ENCODE data around the gene USP32.

Gene USP32

GRCh38 chr17:60363700-60364405 lies 28.1 kb downstream of the USP32 start:
- H3K4me3 ChIP-seq (replicated peaks; ENCODE audit: low read depth, low read length), result no peak overlapping the region
- TF ChIP-seq, protein P1, sequence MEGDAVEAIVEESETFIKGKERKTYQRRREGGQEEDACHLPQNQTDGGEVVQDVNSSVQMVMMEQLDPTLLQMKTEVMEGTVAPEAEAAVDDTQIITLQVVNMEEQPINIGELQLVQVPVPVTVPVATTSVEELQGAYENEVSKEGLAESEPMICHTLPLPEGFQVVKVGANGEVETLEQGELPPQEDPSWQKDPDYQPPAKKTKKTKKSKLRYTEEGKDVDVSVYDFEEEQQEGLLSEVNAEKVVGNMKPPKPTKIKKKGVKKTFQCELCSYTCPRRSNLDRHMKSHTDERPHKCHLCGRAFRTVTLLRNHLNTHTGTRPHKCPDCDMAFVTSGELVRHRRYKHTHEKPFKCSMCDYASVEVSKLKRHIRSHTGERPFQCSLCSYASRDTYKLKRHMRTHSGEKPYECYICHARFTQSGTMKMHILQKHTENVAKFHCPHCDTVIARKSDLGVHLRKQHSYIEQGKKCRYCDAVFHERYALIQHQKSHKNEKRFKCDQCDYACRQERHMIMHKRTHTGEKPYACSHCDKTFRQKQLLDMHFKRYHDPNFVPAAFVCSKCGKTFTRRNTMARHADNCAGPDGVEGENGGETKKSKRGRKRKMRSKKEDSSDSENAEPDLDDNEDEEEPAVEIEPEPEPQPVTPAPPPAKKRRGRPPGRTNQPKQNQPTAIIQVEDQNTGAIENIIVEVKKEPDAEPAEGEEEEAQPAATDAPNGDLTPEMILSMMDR (IDR thresholded peaks at IDR 0.05; ENCODE audit: low read depth, low read length, missing control alignments), result no peak
- no peak for DNase-seq (ENCODE audit: extremely low read depth, low read depth)

GRCh38 chr17:60362329-60362728 lies 29.6 kb downstream of the USP32 start:
- H3K4me3 ChIP-seq (replicated peaks; ENCODE audit: low read depth, low read length), result no peak overlapping the region
- no peak for DNase-seq (ENCODE audit: extremely low read depth, low read depth)
- TF ChIP-seq, protein P1 (IDR thresholded peaks at IDR 0.05; ENCODE audit: low read depth, low read length, missing control alignments), result no peak

DNA sequence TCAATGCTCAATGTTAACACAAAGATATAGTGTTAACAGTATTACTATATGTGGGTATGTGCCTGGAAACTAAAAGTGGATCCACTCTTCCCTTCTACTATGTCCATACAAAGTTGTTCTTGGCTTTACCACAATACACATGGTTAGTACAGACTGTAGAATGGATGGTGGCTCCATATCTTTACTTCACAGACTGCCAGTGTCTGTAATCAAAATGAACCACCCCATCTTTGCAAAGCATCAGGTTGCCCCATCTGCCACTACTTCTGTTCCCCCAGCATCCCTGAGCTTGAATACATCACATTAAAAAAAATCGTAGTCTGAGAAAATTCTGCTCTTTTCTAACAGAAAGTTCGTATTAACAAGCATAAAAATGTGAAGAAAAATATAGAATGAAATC lies 30.0 kb downstream of the USP32 start:
- no peak for DNase-seq (ENCODE audit: extremely low read depth, low read depth)
- H3K4me3 ChIP-seq (replicated peaks; ENCODE audit: low read depth, low read length), result no peak overlapping the region
- TF ChIP-seq, protein P1 (IDR thresholded peaks at IDR 0.05; ENCODE audit: low read depth, low read length, missing control alignments), result no peak

DNA sequence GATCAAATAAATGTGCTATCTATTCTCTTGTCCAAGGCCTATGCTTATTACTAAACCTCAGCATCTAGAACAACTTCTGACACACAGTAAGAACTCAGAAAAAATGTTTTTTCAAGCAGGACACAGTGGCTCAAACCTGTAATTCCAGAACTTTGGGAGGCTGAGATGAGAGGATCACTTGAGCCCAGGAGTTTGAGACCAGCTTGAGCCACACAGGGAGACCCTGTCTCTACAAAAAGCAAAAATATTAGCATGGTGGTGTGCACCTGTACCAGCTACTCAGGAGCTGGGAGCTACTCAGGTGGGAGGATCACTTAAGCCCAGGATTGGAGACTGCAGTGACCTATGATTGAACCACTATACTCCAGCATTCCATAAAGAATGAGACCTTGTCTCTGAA lies 32.5 kb downstream of the USP32 start:
- DNase-seq (ENCODE audit: extremely low read depth, low read depth), result no peak
- TF ChIP-seq, protein P1 (IDR thresholded peaks at IDR 0.05; ENCODE audit: low read depth, low read length, missing control alignments), result no peak
- H3K4me3 ChIP-seq (replicated peaks; ENCODE audit: low read depth, low read length), result no peak overlapping the region

DNA sequence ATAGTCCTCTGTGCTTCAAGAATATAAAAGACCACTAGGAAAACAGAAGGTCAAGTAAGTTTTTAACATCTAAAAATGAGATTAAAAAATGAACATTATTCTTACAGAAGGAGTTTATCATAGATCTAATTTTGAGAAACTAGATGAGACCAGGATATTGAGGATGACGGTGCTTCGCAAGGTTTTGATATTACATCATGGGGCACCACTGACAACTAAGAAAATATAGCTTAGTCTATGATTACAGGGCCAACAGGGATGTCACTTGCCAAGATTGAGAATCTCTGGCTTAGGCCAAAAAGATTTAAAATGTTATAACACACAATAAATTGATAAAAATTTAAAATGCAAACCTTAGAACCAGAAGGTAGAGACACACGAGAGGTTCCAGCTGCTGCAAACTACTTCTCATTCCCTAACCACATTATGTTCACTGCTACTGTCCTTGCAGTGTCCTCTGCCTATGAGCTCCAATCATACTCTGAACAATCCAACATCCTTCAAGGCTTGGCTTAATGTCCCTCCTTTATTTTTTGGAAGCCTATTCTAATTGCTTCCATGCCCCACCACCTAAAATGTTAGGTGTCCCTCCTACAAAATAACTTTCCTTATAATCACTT lies 33.2 kb downstream of the USP32 start:
- H3K4me3 ChIP-seq (replicated peaks; ENCODE audit: low read depth, low read length), result no peak overlapping the region
- TF ChIP-seq, protein P1 (IDR thresholded peaks at IDR 0.05; ENCODE audit: low read depth, low read length, missing control alignments), result no peak
- DNase-seq (ENCODE audit: extremely low read depth, low read depth), result no peak

GRCh38 chr17:60356940-60357339 lies 35.0 kb downstream of the USP32 start:
- TF ChIP-seq, protein P1 (IDR thresholded peaks at IDR 0.05; ENCODE audit: low read depth, low read length, missing control alignments), result no peak
- H3K4me3 ChIP-seq (replicated peaks; ENCODE audit: low read depth, low read length), result no peak overlapping the region
- no peak for DNase-seq (ENCODE audit: extremely low read depth, low read depth)

Data from HFF-Myc (cell line).